HepG2 (cell line): ENCODE data around the gene MFSD6. TPM values are rescaled to one million over a fixed set of nuclear protein-coding genes. Genes with fewer than 3 reads are reported as not detected.

ENCODE experiments used
- ATAC-seq: fragments of 200-7000 bp; cut with Tn5 transposase; 3 replicates; pipeline ENCODE4 v1.9.1; 2020; ENCODE audit warnings: mild to moderate bottlenecking, moderate library complexity
- BruUV-seq: library from RNA; stranded (reverse); fragments of 400-500 nt; replicated peaks from 2 replicates; lab custom pipeline; 2021; lab: Mats Ljungman, UMichigan
- CTCF ChIA-PET: fragments of 300-600 bp; formaldehyde crosslinking; extraction: SDS; loops from one replicate; lab custom pipeline; 2021; ENCODE audit warnings: low total read pairs, inconsistent platforms, low intra/inter-chr PET ratio; lab: Yijun Ruan, JAX
- POLR2A ChIA-PET: fragments of 350-600 bp; sonication (Branson Sonifier 250); formaldehyde crosslinking; loops from one replicate; lab custom pipeline; 2020; ENCODE audit warnings: antibody characterized with exemption, inconsistent platforms; lab: Yijun Ruan, JAX
- DNase-seq: peaks from one replicate; pipeline ENCODE4 v3.0.0-alpha.2; 2015; ENCODE audit warnings: low spot score
- FAIRE-seq: peaks from 3 replicates; lab custom pipeline; 2011; peaks lifted over from hg19 to GRCh38; lab: Jason Lieb, UNC
- H2AFZ ChIP-seq: one replicate; pipeline ENCODE4 v1.6.1; 2011; ENCODE audit warnings: low read length, inconsistent platforms
- H3K27ac ChIP-seq: fragments of 300-600 bp; 3 replicates; pipeline ENCODE4 v1.8.0; 2011; ENCODE audit warnings: mixed run types, mild to moderate bottlenecking, mixed read lengths, low read length, inconsistent platforms; ENCODE audit not compliant: insufficient read depth; ENCODE audit errors: extremely low read length
- H3K27me3 ChIP-seq, 2 experiments: fragments of 200-600 bp in 1 of 2; 2 replicates in 1 of 2; 3 replicates in 1 of 2; pipeline versions ENCODE4 v1.6.0 to v1.8.0; 2011; ENCODE audit warnings: low read length in 2 of 2, mild to moderate bottlenecking in 2 of 2, moderate library complexity in 2 of 2, inconsistent platforms in 1 of 2; ENCODE audit not compliant: insufficient read depth in 2 of 2, control insufficient read depth in 1 of 2
- H3K36me3 ChIP-seq, 2 experiments: fragments of 200-600 bp in 1 of 2; replicated peaks in 1 of 2; 2 replicates in 1 of 2; 3 replicates in 1 of 2; pipeline versions ENCODE4 v1.5.1 to v1.8.0; 2011; ENCODE audit warnings: low read length in 2 of 2, inconsistent platforms in 1 of 2; ENCODE audit not compliant: insufficient read depth in 2 of 2, control insufficient read depth in 1 of 2
- H3K4me1 ChIP-seq: 2 replicates; pipeline ENCODE4 v1.5.1; 2012; ENCODE audit warnings: low read length, inconsistent platforms; ENCODE audit not compliant: insufficient read depth
- H3K4me2 ChIP-seq: 2 replicates; pipeline ENCODE4 v1.6.0; 2011; ENCODE audit warnings: low read depth, low read length, inconsistent platforms
- H3K4me3 ChIP-seq, 3 experiments: fragments of 200-600 bp in 1 of 3; sonication (generic), shearing (Covaris generic) in 1 of 3; replicated peaks in 1 of 3; 2 replicates each; pipeline ENCODE4 v1.5.1; 2011 to 2016; ENCODE audit warnings: low read length in 3 of 3, inconsistent platforms in 2 of 3, low read depth in 2 of 3, mild to moderate bottlenecking in 2 of 3, control low read depth in 1 of 3, mixed read lengths in 1 of 3; ENCODE audit not compliant: insufficient read depth in 1 of 3
- H3K79me2 ChIP-seq: one replicate; pipeline ENCODE4 v1.6.1; 2011; ENCODE audit warnings: low read length, inconsistent platforms; ENCODE audit not compliant: insufficient read depth
- H3K9ac ChIP-seq: 2 replicates; pipeline ENCODE4 v1.6.0; 2011; ENCODE audit warnings: mild to moderate bottlenecking, low read depth, low read length, inconsistent platforms; ENCODE audit not compliant: insufficient read depth
- H3K9me3 ChIP-seq: 2 replicates; pipeline ENCODE4 v1.5.1; 2012; ENCODE audit warnings: mild to moderate bottlenecking, low read length
- H4K20me1 ChIP-seq: 2 replicates; pipeline ENCODE4 v1.6.0; 2011; ENCODE audit warnings: inconsistent platforms, mild to moderate bottlenecking, low read length, moderate library complexity; ENCODE audit not compliant: insufficient read depth
- CENPBD1 ChIP-seq: sonication (generic); formaldehyde crosslinking; IDR thresholded peaks from 2 replicates; pipeline ENCODE4 v1.8.0; 2022; ENCODE audit warnings: missing genetic modification reagents, low read depth, mild to moderate bottlenecking, borderline replicate concordance
- FOSL1 ChIP-seq: sonication (generic); formaldehyde crosslinking; IDR thresholded peaks from 2 replicates; pipeline ENCODE4 v1.9.0; 2021; ENCODE audit warnings: missing genetic modification reagents, borderline replicate concordance
- IKZF5 ChIP-seq: IDR thresholded peaks from 2 replicates; pipeline ENCODE4 v1.6.1; 2018; ENCODE audit warnings: missing genetic modification reagents, mild to moderate bottlenecking, missing compliant biosample characterization
- KLF13 ChIP-seq: sonication (generic); formaldehyde crosslinking; IDR thresholded peaks from 2 replicates; pipeline ENCODE4 v1.4.0; 2020; ENCODE audit warnings: mild to moderate bottlenecking, missing genetic modification reagents
- MXI1 ChIP-seq: IDR thresholded peaks from 3 replicates; pipeline ENCODE4 v1.6.1; 2012; ENCODE audit warnings: low read depth, low read length, inconsistent platforms, borderline replicate concordance
- NAIF1 ChIP-seq: sonication (generic); formaldehyde crosslinking; IDR thresholded peaks from 2 replicates; pipeline ENCODE4 v1.5.0; 2020; ENCODE audit warnings: mild to moderate bottlenecking, missing genetic modification reagents, borderline replicate concordance
- PAWR ChIP-seq: sonication (generic); formaldehyde crosslinking; IDR thresholded peaks from 2 replicates; pipeline ENCODE4 v1.4.0; 2020; ENCODE audit warnings: missing genetic modification reagents, mild to moderate bottlenecking, borderline replicate concordance
- PITX1 ChIP-seq: sonication (generic); formaldehyde crosslinking; IDR thresholded peaks from 2 replicates; pipeline ENCODE4 v1.5.1; 2020; ENCODE audit warnings: mild to moderate bottlenecking, missing genetic modification reagents
- PTBP1 ChIP-seq: fragments of 200-400 bp; formaldehyde crosslinking; IDR thresholded peaks from 2 replicates; pipeline ENCODE4 v1.6.1; 2018; ENCODE audit warnings: low read length, low read depth; ENCODE audit not compliant: poor library complexity, severe bottlenecking
- RFXAP ChIP-seq: sonication (generic); formaldehyde crosslinking; IDR thresholded peaks from 2 replicates; pipeline ENCODE4 v1.4.0; 2020; ENCODE audit warnings: missing genetic modification reagents, borderline replicate concordance
- TAF15 ChIP-seq: fragments of 200-400 bp; formaldehyde crosslinking; IDR thresholded peaks from one replicate; pipeline ENCODE4 v1.6.1; 2018; ENCODE audit warnings: mild to moderate bottlenecking, low read depth, low read length; ENCODE audit not compliant: poor library complexity, severe bottlenecking
- TSC22D2 ChIP-seq: sonication (generic); formaldehyde crosslinking; IDR thresholded peaks from 2 replicates; pipeline ENCODE4 v1.5.1; 2020; ENCODE audit warnings: missing genetic modification reagents, mild to moderate bottlenecking, borderline replicate concordance
- UBTF ChIP-seq: sonication (generic); formaldehyde crosslinking; IDR thresholded peaks from 2 replicates; pipeline ENCODE4 v1.4.0; 2020; ENCODE audit warnings: mild to moderate bottlenecking, missing genetic modification reagents
- ZFP90 ChIP-seq: sonication (generic); formaldehyde crosslinking; IDR thresholded peaks from 2 replicates; pipeline ENCODE4 v1.8.0; 2022; ENCODE audit warnings: missing genetic modification reagents, mild to moderate bottlenecking, inconsistent platforms, borderline replicate concordance
- ZNF616 ChIP-seq: sonication (generic); formaldehyde crosslinking; IDR thresholded peaks from 2 replicates; pipeline ENCODE4 v1.5.0; 2020; ENCODE audit warnings: low read depth, mild to moderate bottlenecking, missing genetic modification reagents
- ZNF781 ChIP-seq: sonication (generic); formaldehyde crosslinking; IDR thresholded peaks from 2 replicates; pipeline ENCODE4 v1.5.1; 2020; ENCODE audit warnings: borderline replicate concordance, mild to moderate bottlenecking, missing genetic modification reagents; ENCODE audit errors: not compliant biosample characterization
- ZSCAN22 ChIP-seq: sonication (generic); formaldehyde crosslinking; IDR thresholded peaks from 2 replicates; pipeline ENCODE4 v1.4.0; 2020; ENCODE audit warnings: mild to moderate bottlenecking, missing genetic modification reagents
- WGBS: methylation state at CpG from one replicate; pipeline ENCODE4 v1.1.6; 2017; ENCODE audit warnings: low lambda C conversion rate; 5-methylcytosine and 5-hydroxymethylcytosine counted together
- in situ Hi-C: cut with HindIII; loops from 2 replicates; pipeline ENCODE4 v1.10.0; 2017; ENCODE audit warnings: low pct_unique_long_range_greater_than_20kb; ENCODE audit not compliant: extremely low pct_ligation_motif_present
- intact Hi-C: fragments of 100-400 bp; cut with micrococcal nuclease; formaldehyde crosslinking; loops from one replicate; pipeline ENCODE4 v1.10.0; 2022; ENCODE audit not compliant: unreplicated experiment
- polyA plus RNA-seq, 8 experiments: library from polyadenylated mRNA; depleted of rRNA in 3 of 8; stranded (reverse) in 7 of 8; unstranded in 1 of 8; fragments of >200 nt; fragmentation: Illumina TruSeq in 4 of 8; extraction: Trizol in 4 of 8; gene quantifications; 2 replicates each; pipeline versions ENCODE4 v1.2.1 to v1.2.3, GENCODE V29; 2011 to 2016; ENCODE audit warnings: low read depth in 4 of 8, missing spikeins in 1 of 8, mixed read lengths in 1 of 8; ENCODE audit not compliant: insufficient read depth in 1 of 8
- total RNA-seq, 5 experiments: library from RNA; depleted of rRNA; stranded (reverse); fragments of >200 nt; fragmentation: Illumina TruSeq; extraction: Trizol; gene quantifications; 2 replicates each; pipeline ENCODE4 v1.2.3, GENCODE V29; 2016; ENCODE audit warnings: low read depth in 1 of 5
- TF ChIP-seq, protein P1 (sequence below): sonication (generic); formaldehyde crosslinking; IDR thresholded peaks from 2 replicates; pipeline ENCODE4 v1.8.1; 2023; ENCODE audit warnings: missing genetic modification reagents, mild to moderate bottlenecking, borderline replicate concordance
- TF ChIP-seq, protein P2 (sequence below): IDR thresholded peaks from 2 replicates; pipeline ENCODE4 v1.6.1; 2016; ENCODE audit warnings: mild to moderate bottlenecking, missing biosample characterization, missing genetic modification reagents

MFSD6 gene
- total and polyA plus RNA-seq, 2 of the 13 experiments (the other 11 are each of a cell fraction or from before 2014, with no cell fraction given): 0.92 to 1.4 TPM

- TF ChIP-seq UBTF (CRISPR knock-in tag) (no peak), KLF13 (CRISPR knock-in tag) (no peak), PAWR (no peak), TSC22D2 (CRISPR knock-in tag) (no peak)
Observed at GRCh38 chr2:190452433-190452832, 44.3 kb downstream of the MFSD6 start (continued).

DNA sequence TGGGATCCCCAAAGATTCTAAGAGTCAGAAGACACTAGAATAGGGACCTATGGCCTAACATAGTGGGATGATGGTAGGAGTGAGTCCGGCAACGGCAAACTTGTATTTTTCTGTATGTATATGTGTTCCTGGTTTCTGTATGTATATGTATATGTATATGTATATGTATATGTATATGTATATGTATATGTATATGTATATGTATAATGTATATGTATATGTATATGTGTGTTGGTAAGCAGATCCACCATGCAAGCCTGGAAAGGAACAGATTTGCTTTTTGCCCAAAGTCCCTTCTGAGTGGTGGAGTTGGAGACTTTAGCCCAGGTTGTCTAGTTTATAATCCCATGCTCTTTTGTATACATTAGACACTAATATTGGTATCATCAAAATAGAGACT lies 46.6 kb downstream of the MFSD6 start:
- no peaks in the 10 kb centered on the region for H3K9me3 ChIP-seq
- no peak for TF ChIP-seq ZNF781 (CRISPR knock-in tag)
- TF ChIP-seq NAIF1 (CRISPR knock-in tag): no peak
- TF ChIP-seq PITX1 (CRISPR knock-in tag): no peak
- TF ChIP-seq FOSL1 (CRISPR knock-in tag): no peak
- TF ChIP-seq, protein P1, sequence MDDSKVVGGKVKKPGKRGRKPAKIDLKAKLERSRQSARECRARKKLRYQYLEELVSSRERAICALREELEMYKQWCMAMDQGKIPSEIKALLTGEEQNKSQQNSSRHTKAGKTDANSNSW (CRISPR knock-in tag): no peak
- TF ChIP-seq ZSCAN22: no peak
- TF ChIP-seq, protein P2, sequence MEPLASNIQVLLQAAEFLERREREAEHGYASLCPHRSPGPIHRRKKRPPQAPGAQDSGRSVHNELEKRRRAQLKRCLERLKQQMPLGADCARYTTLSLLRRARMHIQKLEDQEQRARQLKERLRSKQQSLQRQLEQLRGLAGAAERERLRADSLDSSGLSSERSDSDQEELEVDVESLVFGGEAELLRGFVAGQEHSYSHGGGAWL: no peak
- TF ChIP-seq MXI1: no peak
- no peak for TF ChIP-seq PTBP1
- TF ChIP-seq IKZF5 (CRISPR knock-in tag): no peak
- no peak for TF ChIP-seq ZFP90 (CRISPR knock-in tag)
- TF ChIP-seq CENPBD1 (CRISPR knock-in tag): no peak
- TF ChIP-seq TAF15: no peak
- TF ChIP-seq RFXAP (CRISPR knock-in tag): no peak
- TF ChIP-seq ZNF616 (CRISPR knock-in tag): no peak
- H3K4me2 ChIP-seq: no peak overlapping the region
- H3K36me3 ChIP-seq: no peaks in the 10 kb centered on the region
- ChIA-PET CTCF (no interaction called here), POLR2A (no interaction called here)
- no peaks in the 10 kb centered on the region for H3K27me3 ChIP-seq
- no peaks in the 10 kb centered on the region for H3K79me2 ChIP-seq
- BruUV-seq: no TSS peak
- H3K4me1 ChIP-seq: no peaks in the 10 kb centered on the region
- H3K9ac ChIP-seq: no peak overlapping the region
- no peak for FAIRE-seq
- intact Hi-C loops (no loop called here), in situ Hi-C loops (no loop called here)
- DNase-seq: no peak
- H4K20me1 ChIP-seq: no peaks in the 10 kb centered on the region
- 96% methylated on average over 2 of the region's 2 CpGs for WGBS
- H3K27ac ChIP-seq: no peak overlapping the region
- H2AFZ ChIP-seq: no peak overlapping the region
- no peak overlapping the region for H3K4me3 ChIP-seq
- ATAC-seq: no peak
